Suprapubic skin (tissue), 3 donors: Measurements from ENCODE around the gene DLL4.

Source experiments
- CTCF ChIP-seq, 2 donors: fragments of 200-600 bp in 1 of 2; fragments of 450-650 bp in 1 of 2; sonication (generic) in 1 of 2; IDR thresholded peaks; one replicate each; pipeline ENCODE4 v1.5.1; 2016 to 2019; ENCODE audit warnings: antibody characterized with exemption in 2 of 2, mild to moderate bottlenecking in 1 of 2, moderate library complexity in 1 of 2
- POLR2AphosphoS5 ChIP-seq, 3 donors: sonication (generic); formaldehyde crosslinking; IDR thresholded peaks; one replicate each; pipeline ENCODE4 v1.6.1; 2017; ENCODE audit warnings: antibody characterized with exemption in 3 of 3

GRCh38 chr15:40900256-40901052 lies 28.7 kb upstream of the DLL4 start:
- no peak for TF ChIP-seq POLR2AphosphoS5 (IDR thresholded peaks at IDR 0.05)
- TF ChIP-seq CTCF (IDR thresholded peaks at IDR 0.05) = no peak
